Measurements from ENCODE around the gene BRMS1L. TPM values are rescaled to one million over a fixed set of nuclear protein-coding genes. Genes with fewer than 3 reads are reported as not detected.

Gene BRMS1L
- total and polyA plus RNA-seq, 9 of the 15 experiments (the other 6 are each of a cell fraction or from before 2014, with no cell fraction given), result 1.2 to 4.7 (median 3.3) TPM

DNA sequence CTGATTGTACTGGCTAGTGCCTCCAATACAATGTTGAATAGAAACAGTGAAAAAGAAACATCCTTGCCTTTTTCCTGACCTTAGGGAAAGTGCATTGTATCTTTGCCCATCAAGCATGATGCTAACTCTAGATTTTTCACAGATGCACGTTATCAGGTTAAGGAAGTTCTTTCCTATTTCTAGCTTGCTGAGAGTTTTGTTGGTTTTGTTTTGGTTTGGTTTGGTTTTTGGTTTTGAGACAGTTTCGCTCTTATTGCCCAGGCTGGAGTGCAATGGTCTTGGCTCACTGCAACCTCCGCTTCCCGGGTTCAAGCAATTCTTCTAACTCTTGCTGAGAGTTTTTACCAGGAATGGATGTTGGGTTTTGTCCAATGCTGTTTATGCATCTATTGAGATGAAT lies 89.0 kb downstream of the BRMS1L start (continued):
- TF ChIP-seq, protein P1, sequence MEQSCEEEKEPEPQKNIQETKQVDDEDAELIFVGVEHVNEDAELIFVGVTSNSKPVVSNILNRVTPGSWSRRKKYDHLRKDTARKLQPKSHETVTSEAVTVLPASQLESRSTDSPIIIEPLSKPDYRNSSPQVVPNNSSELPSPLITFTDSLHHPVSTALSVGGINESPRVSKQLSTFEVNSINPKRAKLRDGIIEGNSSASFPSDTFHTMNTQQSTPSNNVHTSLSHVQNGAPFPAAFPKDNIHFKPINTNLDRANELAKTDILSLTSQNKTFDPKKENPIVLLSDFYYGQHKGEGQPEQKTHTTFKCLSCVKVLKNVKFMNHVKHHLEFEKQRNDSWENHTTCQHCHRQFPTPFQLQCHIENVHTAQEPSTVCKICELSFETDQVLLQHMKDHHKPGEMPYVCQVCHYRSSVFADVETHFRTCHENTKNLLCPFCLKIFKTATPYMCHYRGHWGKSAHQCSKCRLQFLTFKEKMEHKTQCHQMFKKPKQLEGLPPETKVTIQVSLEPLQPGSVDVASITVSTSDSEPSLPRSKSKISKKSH (CRISPR knock-in tag; IDR thresholded peaks at IDR 0.05), result no peak
- TF ChIP-seq, protein P2, sequence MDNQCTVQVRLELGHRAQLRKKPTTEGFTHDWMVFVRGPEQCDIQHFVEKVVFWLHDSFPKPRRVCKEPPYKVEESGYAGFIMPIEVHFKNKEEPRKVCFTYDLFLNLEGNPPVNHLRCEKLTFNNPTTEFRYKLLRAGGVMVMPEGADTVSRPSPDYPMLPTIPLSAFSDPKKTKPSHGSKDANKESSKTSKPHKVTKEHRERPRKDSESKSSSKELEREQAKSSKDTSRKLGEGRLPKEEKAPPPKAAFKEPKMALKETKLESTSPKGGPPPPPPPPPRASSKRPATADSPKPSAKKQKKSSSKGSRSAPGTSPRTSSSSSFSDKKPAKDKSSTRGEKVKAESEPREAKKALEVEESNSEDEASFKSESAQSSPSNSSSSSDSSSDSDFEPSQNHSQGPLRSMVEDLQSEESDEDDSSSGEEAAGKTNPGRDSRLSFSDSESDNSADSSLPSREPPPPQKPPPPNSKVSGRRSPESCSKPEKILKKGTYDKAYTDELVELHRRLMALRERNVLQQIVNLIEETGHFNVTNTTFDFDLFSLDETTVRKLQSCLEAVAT (IDR thresholded peaks at IDR 0.05), result no peak
- TF ChIP-seq, protein P3, sequence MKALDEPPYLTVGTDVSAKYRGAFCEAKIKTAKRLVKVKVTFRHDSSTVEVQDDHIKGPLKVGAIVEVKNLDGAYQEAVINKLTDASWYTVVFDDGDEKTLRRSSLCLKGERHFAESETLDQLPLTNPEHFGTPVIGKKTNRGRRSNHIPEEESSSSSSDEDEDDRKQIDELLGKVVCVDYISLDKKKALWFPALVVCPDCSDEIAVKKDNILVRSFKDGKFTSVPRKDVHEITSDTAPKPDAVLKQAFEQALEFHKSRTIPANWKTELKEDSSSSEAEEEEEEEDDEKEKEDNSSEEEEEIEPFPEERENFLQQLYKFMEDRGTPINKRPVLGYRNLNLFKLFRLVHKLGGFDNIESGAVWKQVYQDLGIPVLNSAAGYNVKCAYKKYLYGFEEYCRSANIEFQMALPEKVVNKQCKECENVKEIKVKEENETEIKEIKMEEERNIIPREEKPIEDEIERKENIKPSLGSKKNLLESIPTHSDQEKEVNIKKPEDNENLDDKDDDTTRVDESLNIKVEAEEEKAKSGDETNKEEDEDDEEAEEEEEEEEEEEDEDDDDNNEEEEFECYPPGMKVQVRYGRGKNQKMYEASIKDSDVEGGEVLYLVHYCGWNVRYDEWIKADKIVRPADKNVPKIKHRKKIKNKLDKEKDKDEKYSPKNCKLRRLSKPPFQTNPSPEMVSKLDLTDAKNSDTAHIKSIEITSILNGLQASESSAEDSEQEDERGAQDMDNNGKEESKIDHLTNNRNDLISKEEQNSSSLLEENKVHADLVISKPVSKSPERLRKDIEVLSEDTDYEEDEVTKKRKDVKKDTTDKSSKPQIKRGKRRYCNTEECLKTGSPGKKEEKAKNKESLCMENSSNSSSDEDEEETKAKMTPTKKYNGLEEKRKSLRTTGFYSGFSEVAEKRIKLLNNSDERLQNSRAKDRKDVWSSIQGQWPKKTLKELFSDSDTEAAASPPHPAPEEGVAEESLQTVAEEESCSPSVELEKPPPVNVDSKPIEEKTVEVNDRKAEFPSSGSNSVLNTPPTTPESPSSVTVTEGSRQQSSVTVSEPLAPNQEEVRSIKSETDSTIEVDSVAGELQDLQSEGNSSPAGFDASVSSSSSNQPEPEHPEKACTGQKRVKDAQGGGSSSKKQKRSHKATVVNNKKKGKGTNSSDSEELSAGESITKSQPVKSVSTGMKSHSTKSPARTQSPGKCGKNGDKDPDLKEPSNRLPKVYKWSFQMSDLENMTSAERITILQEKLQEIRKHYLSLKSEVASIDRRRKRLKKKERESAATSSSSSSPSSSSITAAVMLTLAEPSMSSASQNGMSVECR (CRISPR knock-in tag; IDR thresholded peaks at IDR 0.05), result no peak
- no peak for TF ChIP-seq CREM (IDR thresholded peaks at IDR 0.05; ENCODE audit: low read depth)
- TF ChIP-seq, protein P4, sequence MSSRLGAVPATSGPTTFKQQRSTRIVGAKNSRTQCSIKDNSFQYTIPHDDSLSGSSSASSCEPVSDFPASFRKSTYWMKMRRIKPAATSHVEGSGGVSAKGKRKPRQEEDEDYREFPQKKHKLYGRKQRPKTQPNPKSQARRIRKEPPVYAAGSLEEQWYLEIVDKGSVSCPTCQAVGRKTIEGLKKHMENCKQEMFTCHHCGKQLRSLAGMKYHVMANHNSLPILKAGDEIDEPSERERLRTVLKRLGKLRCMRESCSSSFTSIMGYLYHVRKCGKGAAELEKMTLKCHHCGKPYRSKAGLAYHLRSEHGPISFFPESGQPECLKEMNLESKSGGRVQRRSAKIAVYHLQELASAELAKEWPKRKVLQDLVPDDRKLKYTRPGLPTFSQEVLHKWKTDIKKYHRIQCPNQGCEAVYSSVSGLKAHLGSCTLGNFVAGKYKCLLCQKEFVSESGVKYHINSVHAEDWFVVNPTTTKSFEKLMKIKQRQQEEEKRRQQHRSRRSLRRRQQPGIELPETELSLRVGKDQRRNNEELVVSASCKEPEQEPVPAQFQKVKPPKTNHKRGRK (tag; IDR thresholded peaks at IDR 0.05), result no peak
- no peak for TF ChIP-seq MEF2D (tag; conservative IDR thresholded peaks at IDR 0.05; ENCODE audit: low read depth)

Data from K562 (cell line).